ENCODE data around the gene AGBL4. TPM values are rescaled to one million over a fixed set of nuclear protein-coding genes. Genes with fewer than 3 reads are reported as not detected.

The AGBL4 gene
- total and polyA plus RNA-seq, 2 donors = 0.18 to 0.24 TPM

DNA sequence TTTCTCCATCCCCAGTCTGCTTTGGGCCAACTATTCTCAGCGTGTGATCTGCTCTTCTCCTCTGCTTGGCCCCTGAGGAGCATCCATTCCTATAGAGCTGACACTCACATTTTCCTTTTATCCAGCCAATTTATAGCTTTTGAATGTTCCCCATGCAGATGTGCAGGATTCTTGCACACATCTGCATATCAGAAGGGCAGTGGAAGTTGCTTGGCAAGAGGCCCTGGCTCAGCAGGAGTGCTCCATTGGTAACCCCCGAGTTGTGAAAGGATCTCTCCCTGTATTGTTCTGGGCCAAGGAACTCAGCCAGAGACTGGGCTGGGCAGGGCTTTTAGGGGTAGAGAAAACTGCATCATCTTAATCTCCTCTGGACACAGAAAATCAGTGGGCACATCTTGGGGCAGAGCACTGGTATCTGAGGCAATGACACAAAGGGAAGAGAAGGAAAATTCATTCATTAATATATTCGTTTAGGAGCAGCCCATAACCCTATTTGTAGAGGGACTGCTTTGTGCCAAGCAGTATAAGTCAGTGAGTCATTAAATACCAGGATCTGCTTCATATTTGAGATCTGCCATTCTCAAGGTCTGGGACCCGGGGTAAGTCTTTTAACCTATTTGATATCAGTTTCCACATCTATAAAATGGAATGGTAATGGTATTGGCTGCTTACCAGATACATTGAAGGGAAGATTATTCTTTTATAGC is 1216.0 kb downstream of the AGBL4 start:
- no peak overlapping the region for H3K27ac ChIP-seq (ENCODE audit: low read depth in 1 of 2, low read length in 1 of 2)
- DNase-seq (ENCODE audit: low read depth in 6 of 9, low spot score in 9 of 9) = no peak
- no peaks in the 10 kb centered on the region for H3K36me3 ChIP-seq (ENCODE audit: control insufficient read depth in 2 of 2, insufficient read depth in 2 of 2, low read length in 1 of 2)
- H3K27me3 ChIP-seq (ENCODE audit: control insufficient read depth in 2 of 2, insufficient read depth in 1 of 2, low read length in 1 of 2) = no peaks in the 10 kb centered on the region
- no peaks in the 10 kb centered on the region for H3K4me1 ChIP-seq (ENCODE audit: control insufficient read depth in 2 of 2, insufficient read depth in 2 of 2, low read length in 2 of 2)
- no peaks in the 10 kb centered on the region for H3K9me3 ChIP-seq (ENCODE audit: control insufficient read depth in 2 of 2, insufficient read depth in 1 of 2, low read length in 1 of 2)
- H3K4me3 ChIP-seq (ENCODE audit: low read length in 2 of 2) = no peak overlapping the region
- WGBS = 90% methylated on average over 4 of the region's 4 CpGs

DNA sequence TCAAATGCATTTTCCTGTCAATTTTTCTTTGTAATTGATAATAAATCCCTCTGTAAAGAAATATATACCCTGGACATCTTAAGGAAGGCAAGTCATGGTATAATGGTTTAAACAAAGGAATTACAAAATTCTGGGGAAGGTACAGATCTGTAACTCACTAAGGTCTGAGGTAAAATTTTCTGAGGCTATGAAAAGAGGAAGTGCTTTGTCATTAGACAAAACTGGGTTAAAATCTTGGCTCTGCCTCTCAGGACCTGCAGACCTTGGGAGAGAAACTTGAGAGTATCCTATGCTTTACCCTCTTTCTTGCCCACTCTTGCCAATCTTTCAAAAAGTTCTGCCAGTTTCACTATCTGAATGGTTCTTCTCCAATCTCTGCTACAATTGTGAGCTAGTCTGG is 1220.3 kb downstream of the AGBL4 start:
- Histone ChIP-seq H3K4me1 (ENCODE audit: control insufficient read depth in 2 of 2, insufficient read depth in 2 of 2, low read length in 2 of 2) (no peaks in the 10 kb centered on the region), H3K4me3 (ENCODE audit: low read length in 2 of 2) (no peak overlapping the region), H3K9me3 (ENCODE audit: control insufficient read depth in 2 of 2, insufficient read depth in 1 of 2, low read length in 1 of 2) (no peaks in the 10 kb centered on the region), H3K27ac (ENCODE audit: low read depth in 1 of 2, low read length in 1 of 2) (no peak overlapping the region), H3K27me3 (ENCODE audit: control insufficient read depth in 2 of 2, insufficient read depth in 1 of 2, low read length in 1 of 2) (no peaks in the 10 kb centered on the region), H3K36me3 (ENCODE audit: control insufficient read depth in 2 of 2, insufficient read depth in 2 of 2, low read length in 1 of 2) (no peaks in the 10 kb centered on the region)
- no peak for DNase-seq (ENCODE audit: low read depth in 6 of 9, low spot score in 9 of 9)

DNA sequence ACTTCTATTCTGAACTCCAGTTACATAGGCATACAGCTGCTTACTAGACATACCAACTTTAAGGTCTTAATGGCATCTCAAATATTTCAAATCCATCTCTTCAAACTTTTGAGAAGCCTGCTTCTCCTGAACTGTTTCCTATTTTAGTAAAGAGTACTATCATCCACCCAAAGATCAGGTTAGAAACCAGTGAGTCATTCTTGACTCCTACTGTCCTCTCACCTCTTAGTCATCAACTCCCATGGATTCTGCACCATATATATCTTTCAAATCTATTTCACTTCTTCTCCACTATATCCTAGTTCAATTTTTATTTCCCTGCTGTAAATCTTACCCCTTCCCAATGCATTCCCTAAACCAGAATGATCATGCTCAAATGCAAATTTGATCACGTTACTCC is 1228.9 kb downstream of the AGBL4 start:
- 45% methylated on average over 1 of the region's 1 CpG for WGBS
- Histone ChIP-seq H3K27ac (ENCODE audit: low read depth in 1 of 2, low read length in 1 of 2) (no peak overlapping the region), H3K9me3 (ENCODE audit: control insufficient read depth in 2 of 2, insufficient read depth in 1 of 2, low read length in 1 of 2) (no peaks in the 10 kb centered on the region), H3K36me3 (ENCODE audit: control insufficient read depth in 2 of 2, insufficient read depth in 2 of 2, low read length in 1 of 2) (no peaks in the 10 kb centered on the region), H3K4me1 (ENCODE audit: control insufficient read depth in 2 of 2, insufficient read depth in 2 of 2, low read length in 2 of 2) (no peaks in the 10 kb centered on the region), H3K4me3 (ENCODE audit: low read length in 2 of 2) (no peak overlapping the region), H3K27me3 (ENCODE audit: control insufficient read depth in 2 of 2, insufficient read depth in 1 of 2, low read length in 1 of 2) (no peaks in the 10 kb centered on the region)
- no peak for DNase-seq (ENCODE audit: low read depth in 6 of 9, low spot score in 9 of 9)

DNA sequence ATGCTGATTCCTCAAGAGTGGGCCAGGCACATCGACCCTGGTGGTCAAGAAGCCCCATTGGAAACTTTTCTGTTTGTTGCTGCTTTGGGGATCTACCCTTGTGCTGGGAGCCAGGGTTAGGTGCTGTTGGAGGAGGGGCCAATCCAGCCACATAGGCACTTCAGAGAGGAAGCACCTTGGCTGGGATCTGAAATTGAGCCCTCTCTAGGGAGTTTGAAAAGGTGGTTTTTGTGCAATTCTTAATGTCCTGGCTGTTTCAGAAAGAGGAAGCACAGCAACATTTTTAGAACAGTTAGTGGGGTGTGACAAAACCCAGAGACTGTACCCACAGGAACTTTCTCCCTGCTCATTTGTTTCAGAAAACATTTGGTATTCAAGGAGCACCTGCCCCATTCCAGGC is 1229.9 kb downstream of the AGBL4 start:
- peak in 1 of 9 donors; percentile 23 for DNase-seq (ENCODE audit: low read depth in 6 of 9, low spot score in 9 of 9)
- Histone ChIP-seq H3K27me3 (ENCODE audit: control insufficient read depth in 2 of 2, insufficient read depth in 1 of 2, low read length in 1 of 2) (no peaks in the 10 kb centered on the region), H3K4me3 (ENCODE audit: low read length in 2 of 2) (no peak overlapping the region), H3K9me3 (ENCODE audit: control insufficient read depth in 2 of 2, insufficient read depth in 1 of 2, low read length in 1 of 2) (no peaks in the 10 kb centered on the region), H3K27ac (ENCODE audit: low read depth in 1 of 2, low read length in 1 of 2) (no peak overlapping the region), H3K36me3 (ENCODE audit: control insufficient read depth in 2 of 2, insufficient read depth in 2 of 2, low read length in 1 of 2) (no peaks in the 10 kb centered on the region), H3K4me1 (ENCODE audit: control insufficient read depth in 2 of 2, insufficient read depth in 2 of 2, low read length in 2 of 2) (no peaks in the 10 kb centered on the region)
- WGBS = 9% methylated on average over 1 of the region's 1 CpG

DNA sequence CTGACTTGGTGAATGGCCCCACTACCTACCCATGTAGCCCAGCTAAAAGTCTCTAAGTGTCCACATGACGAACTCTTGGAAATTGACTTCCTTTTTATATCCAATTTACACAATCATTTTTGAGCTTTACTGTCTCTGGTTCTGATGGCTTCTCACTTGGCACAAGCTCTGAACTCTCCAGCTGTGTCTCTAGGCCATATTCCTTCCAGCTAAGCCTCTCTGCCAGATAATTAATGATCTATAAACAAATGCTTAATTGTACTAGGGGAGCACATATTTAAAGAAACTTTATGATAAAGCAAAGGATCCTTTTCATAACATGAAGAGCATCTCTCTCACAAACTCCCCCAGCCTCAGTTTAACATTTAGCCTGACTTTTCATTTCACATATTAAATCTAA is 1230.8 kb downstream of the AGBL4 start:
- Histone ChIP-seq H3K36me3 (ENCODE audit: control insufficient read depth in 2 of 2, insufficient read depth in 2 of 2, low read length in 1 of 2) (no peaks in the 10 kb centered on the region), H3K4me3 (ENCODE audit: low read length in 2 of 2) (no peak overlapping the region), H3K27ac (ENCODE audit: low read depth in 1 of 2, low read length in 1 of 2) (no peak overlapping the region), H3K27me3 (ENCODE audit: control insufficient read depth in 2 of 2, insufficient read depth in 1 of 2, low read length in 1 of 2) (no peaks in the 10 kb centered on the region), H3K9me3 (ENCODE audit: control insufficient read depth in 2 of 2, insufficient read depth in 1 of 2, low read length in 1 of 2) (no peaks in the 10 kb centered on the region), H3K4me1 (ENCODE audit: control insufficient read depth in 2 of 2, insufficient read depth in 2 of 2, low read length in 2 of 2) (no peaks in the 10 kb centered on the region)
- 92% methylated on average over 1 of the region's 1 CpG for WGBS
- DNase-seq (ENCODE audit: low read depth in 6 of 9, low spot score in 9 of 9) = no peak

DNA sequence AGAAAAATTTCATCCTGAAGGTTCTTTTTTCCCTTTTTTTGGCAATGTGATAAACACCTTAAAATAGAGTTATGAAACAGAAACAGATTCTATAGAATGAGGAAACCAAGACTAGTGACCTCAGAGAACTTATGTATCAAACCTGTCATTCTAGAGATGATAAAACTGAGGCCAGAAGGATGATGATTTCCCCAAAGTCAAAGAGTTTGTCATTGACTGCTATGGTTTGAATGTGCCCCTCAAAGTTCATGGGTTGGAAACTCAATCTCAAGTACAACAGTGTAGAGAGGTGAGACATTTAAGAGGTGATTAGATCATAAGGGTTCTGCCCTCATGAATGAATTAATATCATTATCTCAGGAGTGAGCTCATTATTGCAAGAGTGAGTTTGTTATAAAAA is 1233.4 kb downstream of the AGBL4 start:
- H3K9me3 ChIP-seq (ENCODE audit: control insufficient read depth in 2 of 2, insufficient read depth in 1 of 2, low read length in 1 of 2) = no peaks in the 10 kb centered on the region
- H3K36me3 ChIP-seq (ENCODE audit: control insufficient read depth in 2 of 2, insufficient read depth in 2 of 2, low read length in 1 of 2) = no peaks in the 10 kb centered on the region
- H3K4me1 ChIP-seq (ENCODE audit: control insufficient read depth in 2 of 2, insufficient read depth in 2 of 2, low read length in 2 of 2) = no peaks in the 10 kb centered on the region
- DNase-seq (ENCODE audit: low read depth in 6 of 9, low spot score in 9 of 9) = no peak
- no peaks in the 10 kb centered on the region for H3K27me3 ChIP-seq (ENCODE audit: control insufficient read depth in 2 of 2, insufficient read depth in 1 of 2, low read length in 1 of 2)
- H3K27ac ChIP-seq (ENCODE audit: low read depth in 1 of 2, low read length in 1 of 2) = no peak overlapping the region
- H3K4me3 ChIP-seq (ENCODE audit: low read length in 2 of 2) = no peak overlapping the region

DNA sequence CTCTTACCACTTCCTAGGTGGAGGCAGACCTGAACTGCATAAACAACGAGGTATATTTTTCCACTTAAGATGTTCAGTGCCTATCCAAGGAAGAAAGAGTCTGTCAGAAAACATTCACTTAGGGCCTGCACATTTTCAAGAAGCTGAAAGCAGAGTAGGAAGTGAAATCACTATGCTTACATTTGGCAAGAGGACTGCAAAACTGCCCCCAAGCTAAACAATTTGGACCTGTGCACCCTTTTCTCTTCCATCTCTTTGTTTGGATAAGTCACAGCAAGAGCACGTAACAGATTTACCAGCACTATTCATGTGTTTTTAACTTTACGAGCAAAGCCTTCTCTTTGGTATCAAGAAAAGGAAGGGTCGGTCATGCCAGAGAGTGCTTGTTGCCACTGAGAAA is 1233.9 kb downstream of the AGBL4 start:
- WGBS = 83% methylated on average over 4 of the region's 4 CpGs
- H3K9me3 ChIP-seq (ENCODE audit: control insufficient read depth in 2 of 2, insufficient read depth in 1 of 2, low read length in 1 of 2) = no peaks in the 10 kb centered on the region
- no peaks in the 10 kb centered on the region for H3K4me1 ChIP-seq (ENCODE audit: control insufficient read depth in 2 of 2, insufficient read depth in 2 of 2, low read length in 2 of 2)
- no peak overlapping the region for H3K4me3 ChIP-seq (ENCODE audit: low read length in 2 of 2)
- H3K27ac ChIP-seq (ENCODE audit: low read depth in 1 of 2, low read length in 1 of 2) = peak overlapping the region; percentile 25 to 45
- H3K27me3 ChIP-seq (ENCODE audit: control insufficient read depth in 2 of 2, insufficient read depth in 1 of 2, low read length in 1 of 2) = no peaks in the 10 kb centered on the region
- no peak for DNase-seq (ENCODE audit: low read depth in 6 of 9, low spot score in 9 of 9)
- H3K36me3 ChIP-seq (ENCODE audit: control insufficient read depth in 2 of 2, insufficient read depth in 2 of 2, low read length in 1 of 2) = no peaks in the 10 kb centered on the region

DNA sequence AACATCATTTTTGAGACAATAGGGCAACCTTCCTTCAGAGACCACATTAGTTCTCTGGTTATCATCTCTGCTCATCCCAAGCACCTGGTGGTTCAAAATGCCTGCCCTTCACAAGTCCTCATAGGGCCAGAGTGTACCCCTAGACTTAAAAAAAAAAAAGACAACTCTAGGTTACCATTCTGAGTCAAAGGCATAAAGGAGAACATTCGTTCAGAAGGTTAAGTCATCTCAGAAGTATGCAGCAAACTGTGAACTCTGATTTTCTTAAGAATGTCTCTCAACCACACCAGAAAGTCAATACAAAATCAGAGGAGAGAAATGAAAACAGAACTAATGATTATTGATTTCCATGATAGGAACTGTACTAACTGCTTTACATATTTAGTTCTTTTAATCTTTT is 1237.9 kb downstream of the AGBL4 start:
- no peaks in the 10 kb centered on the region for H3K4me1 ChIP-seq (ENCODE audit: control insufficient read depth in 2 of 2, insufficient read depth in 2 of 2, low read length in 2 of 2)
- no peaks in the 10 kb centered on the region for H3K36me3 ChIP-seq (ENCODE audit: control insufficient read depth in 2 of 2, insufficient read depth in 2 of 2, low read length in 1 of 2)
- no peak overlapping the region for H3K27ac ChIP-seq (ENCODE audit: low read depth in 1 of 2, low read length in 1 of 2)
- no peak for DNase-seq (ENCODE audit: low read depth in 6 of 9, low spot score in 9 of 9)
- H3K9me3 ChIP-seq (ENCODE audit: control insufficient read depth in 2 of 2, insufficient read depth in 1 of 2, low read length in 1 of 2) = no peaks in the 10 kb centered on the region
- WGBS = 97% methylated on average over 1 of the region's 1 CpG
- H3K4me3 ChIP-seq (ENCODE audit: low read length in 2 of 2) = no peak overlapping the region
- no peaks in the 10 kb centered on the region for H3K27me3 ChIP-seq (ENCODE audit: control insufficient read depth in 2 of 2, insufficient read depth in 1 of 2, low read length in 1 of 2)

DNA sequence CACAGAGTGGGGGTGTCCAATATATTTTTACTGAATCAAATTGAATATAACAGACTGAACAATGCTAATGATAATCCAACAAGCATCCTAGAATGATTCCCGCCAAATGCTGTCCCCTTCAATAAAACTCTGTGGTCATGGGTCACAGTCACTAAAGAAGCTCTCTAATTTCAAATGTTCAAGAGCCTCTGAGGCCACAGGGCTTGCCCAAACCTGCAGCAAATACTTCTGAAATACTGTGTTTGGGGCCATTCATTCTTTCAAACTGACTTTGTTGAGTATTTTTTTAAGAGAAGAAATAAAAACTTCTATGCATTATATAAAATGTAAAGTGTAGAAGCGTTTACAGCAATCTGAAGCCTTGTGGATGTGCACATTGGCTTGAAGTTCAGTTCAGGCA is 1239.5 kb downstream of the AGBL4 start:
- Histone ChIP-seq H3K27me3 (ENCODE audit: control insufficient read depth in 2 of 2, insufficient read depth in 1 of 2, low read length in 1 of 2) (no peaks in the 10 kb centered on the region), H3K9me3 (ENCODE audit: control insufficient read depth in 2 of 2, insufficient read depth in 1 of 2, low read length in 1 of 2) (no peaks in the 10 kb centered on the region), H3K36me3 (ENCODE audit: control insufficient read depth in 2 of 2, insufficient read depth in 2 of 2, low read length in 1 of 2) (no peaks in the 10 kb centered on the region), H3K4me3 (ENCODE audit: low read length in 2 of 2) (no peak overlapping the region), H3K27ac (ENCODE audit: low read depth in 1 of 2, low read length in 1 of 2) (no peak overlapping the region), H3K4me1 (ENCODE audit: control insufficient read depth in 2 of 2, insufficient read depth in 2 of 2, low read length in 2 of 2) (no peaks in the 10 kb centered on the region)
- DNase-seq (ENCODE audit: low read depth in 6 of 9, low spot score in 9 of 9) = no peak
- WGBS = 97% methylated on average over 2 of the region's 2 CpGs
